Transverse colon (tissue), 4 donors: ENCODE data around the gene GARIN1A.
"Not testable (repeated sequence)": the region's sequence is repeated elsewhere in the genome, so short reads cannot be mapped to it uniquely, and the experiment has no call there.

Experiments
- CTCF ChIP-seq, 5 experiments: fragments of 200-600 bp in 3 of 5; fragments of 450-650 bp in 2 of 5; sonication (generic) in 3 of 5; IDR thresholded peaks; 1 replicate in 2 of 5; 2 replicates in 3 of 5; pipeline ENCODE4 v1.5.1; 2016 to 2017; ENCODE audit warnings: antibody characterized with exemption in 5 of 5, inconsistent platforms in 3 of 5, mild to moderate bottlenecking in 2 of 5, moderate library complexity in 1 of 5
- EP300 ChIP-seq: sonication (generic); formaldehyde crosslinking; IDR thresholded peaks from one replicate; pipeline ENCODE4 v1.6.1; 2017; ENCODE audit warnings: antibody characterized with exemption, low read depth
- POLR2A ChIP-seq: fragments of 450-650 bp; IDR thresholded peaks from one replicate; pipeline ENCODE4 v1.6.1; 2016; ENCODE audit warnings: antibody characterized with exemption, mild to moderate bottlenecking, moderate library complexity
- POLR2AphosphoS5 ChIP-seq, 3 donors: sonication (generic); formaldehyde crosslinking; IDR thresholded peaks; one replicate each; pipeline ENCODE4 v1.6.1; 2016; ENCODE audit warnings: antibody characterized with exemption in 3 of 3

DNA sequence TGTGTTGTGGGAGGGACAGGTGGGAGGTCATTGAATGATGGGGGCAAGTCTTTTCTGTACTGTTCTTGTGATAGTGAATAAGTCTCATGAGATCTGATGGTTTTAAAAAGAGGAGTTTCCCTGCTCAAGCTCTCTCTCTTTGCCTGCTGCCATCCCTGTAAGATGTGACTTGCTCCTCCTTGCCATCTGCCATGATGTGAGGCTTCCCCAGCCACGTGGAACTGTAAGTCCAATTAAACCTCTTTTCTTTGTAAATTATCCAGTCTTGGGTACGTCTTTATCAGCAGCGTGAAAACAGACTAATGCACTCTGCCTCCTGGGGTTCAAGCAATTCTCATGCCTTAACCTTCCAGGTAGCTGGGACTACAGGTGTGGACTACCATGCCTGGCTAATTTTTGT lies 8.9 kb upstream of the GARIN1A start:
- TF ChIP-seq POLR2AphosphoS5 (IDR thresholded peaks at IDR 0.05); POLR2A; EP300; CTCF (IDR thresholded peaks at IDR 0.05): not testable (repeated sequence)
